Activated CD4-positive, alpha-beta T cell treated with anti-CD3 and anti-CD28 coated beads, Interleukin-2, amount 50 U/mL, for 1 hour (primary cell): Measurements from ENCODE around the gene SSU72.
"Not testable (repeated sequence)": the region's sequence is repeated elsewhere in the genome, so short reads cannot be mapped to it uniquely, and the experiment has no call there.

ENCODE experiments used
- DNase-seq: peaks from one replicate; pipeline ENCODE4 v3.0.0-alpha.2; 2020

Gene SSU72

DNA sequence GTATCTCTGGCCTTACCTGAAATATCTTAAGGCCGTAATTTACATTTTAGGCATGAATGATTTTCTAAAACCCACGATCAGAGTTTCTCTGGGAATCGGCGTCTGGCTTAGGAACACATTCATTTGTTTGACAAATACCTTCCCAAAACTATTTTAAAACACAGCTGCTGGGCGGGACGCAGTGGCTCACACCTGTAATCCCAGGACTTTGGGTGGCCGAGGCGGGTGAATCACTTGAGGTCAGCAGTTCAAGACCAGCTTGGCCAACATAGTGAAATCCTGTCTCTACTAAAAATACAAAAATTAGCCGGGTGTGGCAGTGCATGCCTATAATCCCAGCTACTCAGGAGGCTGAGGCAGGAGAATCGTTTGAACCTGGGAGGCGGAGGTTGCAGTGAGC lies 17.7 kb downstream of the SSU72 start:
- DNase-seq: not testable (repeated sequence)

GRCh38 chr1:1556505-1556904 lies 18.2 kb downstream of the SSU72 start:
- no peak for DNase-seq

- DNase-seq: no peak
These were observed 19.4 kb downstream of the SSU72 start for GRCh38 chr1:1554926-1555915.

- DNase-seq: no peak
These were observed 20.1 kb downstream of the SSU72 start for GRCh38 chr1:1554550-1554925.

- DNase-seq: no peak
These were observed 20.7 kb downstream of the SSU72 start for GRCh38 chr1:1553821-1554494.

GRCh38 chr1:1552263-1552639 lies 22.4 kb downstream of the SSU72 start:
- no peak for DNase-seq

- DNase-seq: no peak
These were observed 23.0 kb downstream of the SSU72 start for GRCh38 chr1:1551524-1552262.

DNA sequence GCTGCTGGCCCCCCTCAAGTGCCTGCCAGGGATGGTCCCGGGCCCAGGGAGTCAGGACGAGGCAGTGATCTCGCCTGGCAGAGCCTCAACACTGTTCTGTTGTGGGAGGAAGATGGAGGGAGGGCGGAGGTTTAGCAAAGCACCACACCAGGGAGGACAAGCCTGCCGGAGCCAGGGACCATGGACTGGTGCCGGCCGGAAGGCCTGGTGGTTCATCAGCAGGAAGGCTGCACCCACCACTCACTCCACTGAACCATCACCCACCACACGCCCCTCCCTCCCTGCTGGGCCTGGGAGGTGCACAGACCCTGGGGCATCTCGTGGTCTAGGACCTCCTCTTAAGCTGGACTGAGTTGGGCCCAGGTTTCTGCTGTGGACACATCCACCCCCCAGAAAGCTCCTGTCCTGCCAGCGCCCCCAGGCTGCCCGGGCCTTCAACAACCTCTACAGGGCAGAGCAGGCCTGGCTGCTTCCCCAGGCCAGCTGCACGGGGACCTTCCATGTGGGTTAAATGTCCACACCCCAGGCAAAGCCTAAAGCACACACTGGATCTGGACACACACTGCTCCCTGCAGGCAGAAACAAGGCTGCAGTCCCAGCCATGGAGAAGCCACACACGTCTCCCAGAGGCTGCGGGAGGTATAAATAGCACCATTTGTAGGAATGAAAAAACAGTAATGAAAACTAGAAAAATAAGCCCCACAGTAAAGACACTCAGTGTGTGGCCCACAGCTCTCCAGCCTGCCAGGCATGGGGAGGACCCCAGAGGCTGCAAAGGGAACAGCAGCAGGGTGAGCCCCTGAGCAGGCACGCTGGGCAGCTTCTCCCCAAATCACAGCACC lies 23.9 kb downstream of the SSU72 start:
- DNase-seq: no peak

- no peak for DNase-seq
These were observed 24.6 kb downstream of the SSU72 start for GRCh38 chr1:1550087-1550486.

GRCh38 chr1:1548591-1548990 lies 26.1 kb downstream of the SSU72 start:
- no peak for DNase-seq

- DNase-seq: no peak
These were observed 27.2 kb downstream of the SSU72 start for GRCh38 chr1:1547476-1547875.

DNA sequence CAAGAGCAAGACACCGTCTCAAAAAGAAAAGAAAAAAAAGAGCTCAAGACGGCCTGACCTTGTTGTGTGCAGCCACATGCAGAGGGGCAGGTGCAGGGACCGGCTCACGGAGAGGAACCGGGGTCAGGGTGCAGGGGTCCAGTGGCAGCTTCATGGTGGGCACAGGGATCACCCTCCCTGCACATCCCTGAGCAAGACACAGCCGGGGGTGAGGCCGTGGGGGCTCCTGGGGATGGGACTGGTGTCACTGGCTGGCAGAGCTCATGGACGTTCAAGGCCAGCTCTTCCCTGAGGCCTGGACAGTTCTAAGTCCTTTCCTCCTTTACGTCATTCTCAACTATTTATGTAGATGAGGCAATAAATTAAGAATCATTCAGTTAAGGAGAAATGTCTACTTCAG lies 27.7 kb downstream of the SSU72 start:
- DNase-seq: no peak

DNA sequence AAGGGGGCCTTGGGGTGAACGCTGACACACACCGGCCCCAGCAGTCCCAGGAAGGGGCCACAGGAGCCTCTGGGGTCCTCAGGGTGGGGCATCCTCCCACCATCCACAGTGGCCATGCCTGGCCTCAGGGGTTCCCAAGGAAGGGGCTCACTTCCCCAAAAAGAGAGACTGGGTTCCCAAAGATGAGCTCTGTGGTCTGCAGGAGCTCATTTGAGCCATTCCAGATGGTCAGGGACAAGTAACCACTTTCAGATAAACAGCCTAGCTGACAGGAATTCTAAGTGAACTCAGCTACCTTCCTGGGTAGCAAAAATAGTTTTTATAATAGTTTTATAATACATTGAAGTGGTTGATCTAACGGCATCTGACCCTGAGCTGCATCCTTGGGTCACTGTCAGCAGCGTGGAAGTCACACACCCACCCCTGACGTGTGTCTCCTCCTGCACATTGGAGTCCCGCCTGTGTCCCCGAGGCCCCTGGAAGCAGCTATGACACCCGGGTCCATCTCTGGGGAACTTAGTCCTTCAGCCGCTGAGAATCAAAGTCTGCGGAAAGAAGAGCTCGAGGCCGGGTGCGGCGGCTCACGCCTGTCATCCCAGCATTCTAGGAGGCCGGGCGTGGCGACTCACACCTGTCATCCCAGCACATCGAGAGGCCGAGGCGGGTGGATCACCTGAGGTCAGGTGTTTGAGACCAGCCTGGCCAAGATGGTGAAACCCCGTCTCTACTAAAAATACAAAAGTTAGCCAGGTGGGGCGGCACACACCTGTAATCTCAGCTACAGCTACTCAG lies 28.5 kb downstream of the SSU72 start:
- no peak for DNase-seq

DNA sequence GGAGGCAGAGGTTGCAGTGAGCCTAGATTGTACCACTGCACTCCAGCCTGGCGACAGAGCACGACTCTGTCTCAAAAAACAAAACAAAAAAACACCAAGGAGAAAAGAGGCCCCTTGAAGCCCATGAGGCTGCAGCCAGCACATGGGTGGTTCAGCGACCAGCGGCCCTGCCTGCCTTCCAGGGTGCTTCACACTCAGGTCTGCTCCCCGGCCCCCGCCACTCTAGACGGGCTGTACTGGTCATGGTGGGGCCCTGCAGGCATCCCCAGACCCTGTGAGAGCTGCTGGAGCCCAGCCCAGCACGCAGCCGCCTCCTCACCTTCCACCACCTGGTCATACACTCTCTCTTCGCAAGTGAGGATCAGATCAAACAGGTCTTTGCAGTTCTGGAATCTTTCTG lies 30.1 kb downstream of the SSU72 start:
- no peak for DNase-seq

DNA sequence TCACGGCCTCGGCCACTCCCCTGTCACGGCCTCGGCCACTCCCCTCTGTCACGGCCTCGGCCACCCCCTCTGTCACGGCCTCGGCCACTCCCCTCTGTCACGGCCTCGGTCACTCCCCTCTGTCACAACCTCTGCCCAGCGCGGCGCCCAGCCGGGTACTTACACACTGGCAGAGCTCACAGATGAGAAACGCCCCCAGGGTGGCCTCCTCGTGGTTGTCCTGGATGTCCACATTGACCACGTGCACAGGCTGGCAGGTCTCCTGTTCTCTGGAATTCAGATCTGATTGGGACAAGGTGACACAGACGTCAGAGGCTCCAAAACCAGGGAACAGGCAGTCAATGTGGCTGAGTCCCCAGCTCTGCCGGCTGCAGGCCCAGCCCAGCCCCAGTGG lies 31.0 kb downstream of the SSU72 start:
- no peak for DNase-seq

- DNase-seq: no peak
These were observed 31.6 kb downstream of the SSU72 start for GRCh38 chr1:1542766-1543705.

DNA sequence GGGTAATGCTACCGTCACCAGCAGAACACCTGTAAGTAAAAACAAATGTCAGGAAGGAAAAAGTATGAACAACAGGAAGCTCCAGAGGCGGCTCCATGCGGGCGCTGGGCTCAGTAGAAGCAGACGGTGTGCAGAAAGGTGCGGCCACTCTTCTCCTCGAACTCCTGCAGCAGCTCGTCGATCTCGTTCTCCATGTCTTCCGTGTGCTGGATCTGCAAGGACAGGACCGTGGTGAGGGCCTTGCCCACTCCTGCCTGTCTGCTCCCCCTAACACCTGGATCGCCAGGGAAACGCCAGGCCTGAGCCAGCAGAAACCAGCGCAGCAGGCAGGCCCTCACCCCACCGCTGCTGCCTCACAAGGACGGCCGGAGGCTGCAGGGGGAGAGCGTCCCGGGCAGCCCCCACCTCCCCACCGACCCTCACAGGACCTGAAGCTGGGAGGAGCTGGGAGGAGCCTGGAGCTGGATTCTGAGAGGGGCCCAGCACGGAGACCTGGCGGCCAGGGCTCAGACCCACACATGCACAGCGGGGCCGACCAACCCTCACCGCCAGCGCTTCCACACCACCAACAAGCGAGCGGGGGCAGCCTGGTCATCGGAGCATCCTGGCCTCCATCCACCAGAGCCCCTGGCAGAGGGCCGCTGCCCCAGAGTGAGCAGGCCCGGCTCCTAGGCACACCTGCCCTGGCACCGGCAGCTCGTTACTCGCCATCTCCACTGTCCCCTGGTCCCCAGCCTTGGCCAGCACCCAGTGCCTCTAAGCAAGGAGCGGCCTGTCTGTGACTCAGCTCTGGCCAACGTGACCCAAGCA lies 32.5 kb downstream of the SSU72 start:
- DNase-seq: no peak

- DNase-seq: no peak
These were observed 33.6 kb downstream of the SSU72 start for GRCh38 chr1:1540818-1541628.
